HEK293 (cell line): Measurements from ENCODE around the gene ATG12.

Source experiments
- ZNF239 ChIP-seq: fragments of 450-650 bp; formaldehyde crosslinking; IDR thresholded peaks from 2 replicates; pipeline ENCODE4 v1.5.1; 2016; ENCODE audit warnings: missing biosample characterization, missing genetic modification characterization
- ZNF274 ChIP-seq, 2 experiments: fragments of 200-500 bp in 1 of 2; fragments of 450-650 bp in 1 of 2; sonication (Bioruptor generic) in 1 of 2; formaldehyde crosslinking in 1 of 2; IDR thresholded peaks; 2 replicates each; pipeline versions ENCODE4 v1.5.1 to v1.6.1; 2014 to 2016; ENCODE audit warnings: borderline replicate concordance in 1 of 2, inconsistent platforms in 1 of 2, low read length in 1 of 2, missing biosample characterization in 1 of 2, missing genetic modification characterization in 1 of 2
- TF ChIP-seq, protein P1 (sequence below): fragments of 450-650 bp; formaldehyde crosslinking; IDR thresholded peaks from 2 replicates; pipeline ENCODE4 v1.5.1; 2016; ENCODE audit warnings: missing biosample characterization, missing genetic modification characterization
- TF ChIP-seq, protein P2 (sequence below): fragments of 450-650 bp; formaldehyde crosslinking; optimal IDR thresholded peaks from 2 replicates; pipeline ENCODE3; 2016; ENCODE audit warnings: missing biosample characterization, mild to moderate bottlenecking, missing genetic modification characterization

DNA sequence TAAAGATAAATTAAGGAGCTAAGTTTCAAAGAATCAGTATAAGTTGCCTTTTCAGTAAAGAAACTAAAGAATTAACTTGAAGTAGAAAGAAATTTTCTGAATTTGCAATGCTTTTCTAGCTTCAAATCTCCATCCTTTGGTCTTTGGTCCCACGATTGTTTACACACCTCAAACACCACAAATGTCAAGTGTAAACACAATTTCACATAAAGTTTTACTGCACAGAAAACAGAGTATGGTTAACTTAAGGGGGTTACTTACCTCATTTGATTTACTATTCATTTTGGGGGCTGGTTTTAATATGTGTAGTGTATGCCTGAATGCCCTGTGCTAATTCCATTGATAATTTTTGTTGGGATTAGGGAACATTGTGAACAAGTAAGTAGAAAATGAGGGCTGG, 29.0 kb downstream of the ATG12 start:
- no peak for TF ChIP-seq ZNF239
- TF ChIP-seq, protein P1, sequence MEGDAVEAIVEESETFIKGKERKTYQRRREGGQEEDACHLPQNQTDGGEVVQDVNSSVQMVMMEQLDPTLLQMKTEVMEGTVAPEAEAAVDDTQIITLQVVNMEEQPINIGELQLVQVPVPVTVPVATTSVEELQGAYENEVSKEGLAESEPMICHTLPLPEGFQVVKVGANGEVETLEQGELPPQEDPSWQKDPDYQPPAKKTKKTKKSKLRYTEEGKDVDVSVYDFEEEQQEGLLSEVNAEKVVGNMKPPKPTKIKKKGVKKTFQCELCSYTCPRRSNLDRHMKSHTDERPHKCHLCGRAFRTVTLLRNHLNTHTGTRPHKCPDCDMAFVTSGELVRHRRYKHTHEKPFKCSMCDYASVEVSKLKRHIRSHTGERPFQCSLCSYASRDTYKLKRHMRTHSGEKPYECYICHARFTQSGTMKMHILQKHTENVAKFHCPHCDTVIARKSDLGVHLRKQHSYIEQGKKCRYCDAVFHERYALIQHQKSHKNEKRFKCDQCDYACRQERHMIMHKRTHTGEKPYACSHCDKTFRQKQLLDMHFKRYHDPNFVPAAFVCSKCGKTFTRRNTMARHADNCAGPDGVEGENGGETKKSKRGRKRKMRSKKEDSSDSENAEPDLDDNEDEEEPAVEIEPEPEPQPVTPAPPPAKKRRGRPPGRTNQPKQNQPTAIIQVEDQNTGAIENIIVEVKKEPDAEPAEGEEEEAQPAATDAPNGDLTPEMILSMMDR (tag by site-specific recombination): no peak
- TF ChIP-seq, protein P2, sequence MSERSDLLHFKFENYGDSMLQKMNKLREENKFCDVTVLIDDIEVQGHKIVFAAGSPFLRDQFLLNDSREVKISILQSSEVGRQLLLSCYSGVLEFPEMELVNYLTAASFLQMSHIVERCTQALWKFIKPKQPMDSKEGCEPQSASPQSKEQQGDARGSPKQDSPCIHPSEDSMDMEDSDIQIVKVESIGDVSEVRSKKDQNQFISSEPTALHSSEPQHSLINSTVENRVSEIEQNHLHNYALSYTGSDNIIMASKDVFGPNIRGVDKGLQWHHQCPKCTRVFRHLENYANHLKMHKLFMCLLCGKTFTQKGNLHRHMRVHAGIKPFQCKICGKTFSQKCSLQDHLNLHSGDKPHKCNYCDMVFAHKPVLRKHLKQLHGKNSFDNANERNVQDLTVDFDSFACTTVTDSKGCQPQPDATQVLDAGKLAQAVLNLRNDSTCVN: no peak
- no peak for TF ChIP-seq ZNF274 (IDR thresholded peaks at IDR 0.05; ENCODE audit: low read length)
- TF ChIP-seq ZNF274 (tag by site-specific recombination; IDR thresholded peaks at IDR 0.05; ENCODE audit: borderline replicate concordance): no peak
